Loucy (cell line): ENCODE results near the gene TMEM140.

ENCODE experiments used
- H2AFZ ChIP-seq: fragments of 200-600 bp; sonication (generic); 2 replicates; pipeline ENCODE4 v1.6.0; 2016; ENCODE audit warnings: antibody characterized with exemption, mild to moderate bottlenecking, low read length, moderate library complexity
- H3F3A ChIP-seq: fragments of 200-600 bp; 2 replicates; pipeline ENCODE4 v1.6.0; 2016; ENCODE audit warnings: antibody characterized with exemption, low read depth, mild to moderate bottlenecking
- H3K27me3 ChIP-seq: fragments of 200-600 bp; sonication (generic); 2 replicates; pipeline ENCODE4 v1.6.1; 2014; ENCODE audit warnings: low read length, mild to moderate bottlenecking; ENCODE audit not compliant: insufficient read depth, poor library complexity, severe bottlenecking
- H3K36me3 ChIP-seq: fragments of 200-600 bp; sonication (generic); 2 replicates; pipeline ENCODE4 v1.6.1; 2016; ENCODE audit warnings: low read length; ENCODE audit not compliant: insufficient read depth
- H3K4me1 ChIP-seq: fragments of 200-600 bp; sonication (generic); 2 replicates; pipeline ENCODE4 v1.5.1; 2014; ENCODE audit warnings: low read length, mild to moderate bottlenecking; ENCODE audit not compliant: insufficient read depth, poor library complexity, severe bottlenecking
- H3K4me2 ChIP-seq: fragments of 200-600 bp; sonication (generic); 2 replicates; pipeline ENCODE4 v1.6.0; 2014; ENCODE audit warnings: antibody characterized with exemption, low read length, low read depth, mild to moderate bottlenecking; ENCODE audit not compliant: poor library complexity, severe bottlenecking
- H3K4me3 ChIP-seq: fragments of 200-600 bp; sonication (generic); 2 replicates; pipeline ENCODE4 v1.5.1; 2014; ENCODE audit warnings: low read length, mild to moderate bottlenecking, mixed read lengths; ENCODE audit not compliant: poor library complexity, severe bottlenecking
- H3K79me2 ChIP-seq: fragments of 200-600 bp; sonication (generic); 2 replicates; pipeline ENCODE4 v1.6.1; 2014; ENCODE audit warnings: low read length; ENCODE audit not compliant: insufficient read depth
- H3K9ac ChIP-seq: fragments of 200-600 bp; sonication (generic); 2 replicates; pipeline ENCODE4 v1.6.0; 2014; ENCODE audit warnings: mild to moderate bottlenecking, low read depth, low read length, moderate library complexity; ENCODE audit not compliant: poor library complexity, severe bottlenecking
- H3K9me2 ChIP-seq: fragments of 200-600 bp; sonication (generic); replicated peaks from 2 replicates; pipeline ENCODE4 v1.6.1; 2016; ENCODE audit warnings: low read depth, low read length, mixed read lengths
- H3K9me3 ChIP-seq: fragments of 200-600 bp; sonication (generic); 2 replicates; pipeline ENCODE4 v1.6.1; 2014; ENCODE audit warnings: mild to moderate bottlenecking, antibody characterized with exemption, low read length, low read depth; ENCODE audit not compliant: insufficient read depth
- H4K20me1 ChIP-seq: fragments of 200-600 bp; sonication (generic); 2 replicates; pipeline ENCODE4 v1.6.0; 2014; ENCODE audit warnings: antibody characterized with exemption, low read length, mild to moderate bottlenecking; ENCODE audit not compliant: insufficient read depth, poor library complexity, severe bottlenecking
- CTCF ChIP-seq: fragments of 200-600 bp; sonication (generic); conservative IDR thresholded peaks from 2 replicates; pipeline ENCODE4 v1.5.1; 2014; ENCODE audit warnings: mild to moderate bottlenecking, antibody characterized with exemption, low read length
- EZH2phosphoT487 ChIP-seq: fragments of 200-600 bp; IDR thresholded peaks from 2 replicates; pipeline ENCODE4 v1.6.1; 2018; ENCODE audit warnings: antibody characterized with exemption, mild to moderate bottlenecking, moderate library complexity, borderline replicate concordance

Gene TMEM140

GRCh38 chr7:135178364-135178763 is 30.5 kb downstream of the TMEM140 start:
- H3K27me3 ChIP-seq: no peaks in the 10 kb centered on the region
- H3K9ac ChIP-seq: no peak overlapping the region
- H3K9me3 ChIP-seq: peaks cover 15% of the 10 kb centered on the region; the same call in 1 of the 2 replicates
- no peaks in the 10 kb centered on the region for H3K4me1 ChIP-seq
- H3K9me2 ChIP-seq: no peaks in the 10 kb centered on the region
- H3F3A ChIP-seq: no peaks in the 10 kb centered on the region
- no peaks in the 10 kb centered on the region for H3K36me3 ChIP-seq
- H3K79me2 ChIP-seq: no peaks in the 10 kb centered on the region
- no peak overlapping the region for H3K4me3 ChIP-seq
- no peak overlapping the region for H3K4me2 ChIP-seq
- no peak overlapping the region for H2AFZ ChIP-seq
- no peak for TF ChIP-seq CTCF
- TF ChIP-seq EZH2phosphoT487: no peak
- H4K20me1 ChIP-seq: no peaks in the 10 kb centered on the region

GRCh38 chr7:135179321-135179925 is 31.6 kb downstream of the TMEM140 start:
- Histone ChIP-seq H3K27me3 (no peaks in the 10 kb centered on the region), H3F3A (no peaks in the 10 kb centered on the region), H3K79me2 (no peaks in the 10 kb centered on the region), H4K20me1 (no peaks in the 10 kb centered on the region), H3K36me3 (no peaks in the 10 kb centered on the region), H3K4me1 (no peaks in the 10 kb centered on the region), H3K4me3 (no peak overlapping the region), H3K9me2 (no peaks in the 10 kb centered on the region), H3K4me2 (no peak overlapping the region), H3K9ac (no peak overlapping the region), H3K9me3 (peaks cover 15% of the 10 kb centered on the region; the same call in 1 of the 2 replicates), H2AFZ (no peak overlapping the region)
- no peak for TF ChIP-seq EZH2phosphoT487
- no peak for TF ChIP-seq CTCF

GRCh38 chr7:135180122-135180521 is 32.2 kb downstream of the TMEM140 start:
- Histone ChIP-seq H3K9ac (no peak overlapping the region), H3K79me2 (no peaks in the 10 kb centered on the region), H3K4me1 (no peaks in the 10 kb centered on the region), H3K9me2 (no peaks in the 10 kb centered on the region), H2AFZ (no peak overlapping the region), H4K20me1 (no peaks in the 10 kb centered on the region), H3K4me2 (no peak overlapping the region), H3F3A (no peaks in the 10 kb centered on the region), H3K27me3 (no peaks in the 10 kb centered on the region), H3K9me3 (peaks cover 15% of the 10 kb centered on the region; the same call in 1 of the 2 replicates), H3K36me3 (no peaks in the 10 kb centered on the region), H3K4me3 (no peak overlapping the region)
- no peak for TF ChIP-seq CTCF
- TF ChIP-seq EZH2phosphoT487: no peak
